Measurements from ENCODE around the gene BCL2A1.

Gene BCL2A1

DNA sequence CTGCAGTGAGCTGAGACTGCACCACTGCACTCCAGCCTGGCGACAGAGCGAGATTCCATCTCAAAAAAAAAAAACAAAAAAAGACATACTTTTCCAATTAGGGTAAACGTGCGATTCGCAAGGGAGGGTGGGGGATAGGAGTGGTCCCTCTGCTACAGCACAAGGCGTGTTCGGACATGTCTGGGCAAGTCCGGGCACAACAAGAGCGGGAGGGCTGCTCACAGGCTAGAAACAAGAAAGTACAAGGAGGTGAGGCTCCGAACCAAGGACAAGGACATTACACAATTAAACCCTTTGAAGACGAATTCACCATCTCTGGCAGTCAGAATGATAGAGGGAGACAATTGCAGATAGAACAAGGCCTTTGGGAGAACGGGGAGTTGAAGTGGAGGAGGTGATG is 32.2 kb upstream of the BCL2A1 start:
- H3K4me1 Mint-ChIP-seq (ENCODE audit: low read depth) = no peaks in the 10 kb centered on the region
- H3K9me3 Mint-ChIP-seq (ENCODE audit: low read depth) = no peaks in the 10 kb centered on the region
- no peak overlapping the region for H3K4me3 Mint-ChIP-seq
- no peak overlapping the region for H3K27ac Mint-ChIP-seq
- no peaks in the 10 kb centered on the region for H3K36me3 Mint-ChIP-seq
- no peaks in the 10 kb centered on the region for H3K27me3 Mint-ChIP-seq

DNA sequence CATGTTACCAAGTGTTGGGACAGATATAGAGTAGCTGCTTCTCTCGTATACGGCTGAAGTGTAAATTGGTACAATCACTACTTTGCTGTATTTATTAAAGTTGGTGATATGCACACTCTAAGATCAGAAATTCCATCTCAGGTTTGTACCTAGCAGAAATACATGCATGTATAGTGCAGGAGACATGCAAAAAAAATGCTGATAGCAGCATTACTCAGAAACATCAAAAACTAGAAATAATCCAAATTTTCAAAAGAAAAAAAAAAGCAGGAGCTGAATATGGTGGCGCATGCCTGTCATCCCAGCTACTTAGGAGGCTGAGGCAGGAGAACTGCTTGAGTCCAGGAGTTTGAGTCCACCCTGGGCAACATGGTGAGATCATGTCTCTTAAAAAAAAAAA is 31.3 kb upstream of the BCL2A1 start:
- H3K4me1 Mint-ChIP-seq (ENCODE audit: low read depth) = no peaks in the 10 kb centered on the region
- H3K4me3 Mint-ChIP-seq = no peak overlapping the region
- no peaks in the 10 kb centered on the region for H3K9me3 Mint-ChIP-seq (ENCODE audit: low read depth)
- no peak overlapping the region for H3K27ac Mint-ChIP-seq
- no peaks in the 10 kb centered on the region for H3K27me3 Mint-ChIP-seq
- H3K36me3 Mint-ChIP-seq = no peaks in the 10 kb centered on the region

DNA sequence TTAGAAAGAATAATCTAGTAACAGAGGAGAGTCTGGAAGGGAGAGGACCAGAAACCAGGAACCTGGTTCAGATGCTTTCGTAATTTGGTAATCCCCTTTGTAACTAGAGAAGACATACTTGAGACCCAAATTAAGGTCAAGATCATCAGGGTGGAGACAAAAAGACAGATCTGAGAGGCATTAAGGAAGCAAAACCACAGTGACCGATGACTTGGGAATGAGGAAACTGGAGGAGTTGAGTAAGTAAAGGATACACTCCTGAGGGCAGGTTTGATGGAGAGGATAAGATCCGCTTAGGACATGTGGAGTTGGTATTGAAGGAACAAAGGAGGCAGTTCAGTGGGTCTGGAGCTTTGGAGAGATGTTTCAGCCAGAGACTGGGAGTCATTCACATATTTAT is 23.6 kb upstream of the BCL2A1 start:
- Mint-ChIP-seq H3K4me1 (ENCODE audit: low read depth) (peaks cover 3% of the 10 kb centered on the region), H3K36me3 (no peaks in the 10 kb centered on the region), H3K9me3 (ENCODE audit: low read depth) (no peaks in the 10 kb centered on the region), H3K27me3 (no peaks in the 10 kb centered on the region), H3K4me3 (no peak overlapping the region), H3K27ac (no peak overlapping the region)

DNA sequence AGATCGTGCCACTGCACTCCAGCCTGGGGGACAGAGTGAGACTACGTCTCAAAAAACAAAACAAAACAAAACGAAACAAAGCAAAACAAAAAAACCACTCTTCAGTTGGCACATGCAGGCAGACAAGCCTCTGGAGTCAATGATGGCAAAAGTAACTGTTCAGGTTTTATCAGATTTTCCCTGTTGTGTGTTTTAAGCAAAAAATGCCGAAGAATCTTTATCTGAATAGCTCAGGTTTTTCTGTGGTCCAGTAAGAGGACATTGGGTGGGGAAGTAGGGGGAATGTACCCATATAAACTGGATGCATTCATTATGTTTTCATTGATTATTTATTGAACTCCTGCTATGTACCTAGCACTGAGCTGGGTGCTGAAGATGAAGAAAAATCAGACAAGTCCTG is 20.8 kb upstream of the BCL2A1 start:
- Mint-ChIP-seq H3K9me3 (ENCODE audit: low read depth) (no peaks in the 10 kb centered on the region), H3K4me1 (ENCODE audit: low read depth) (peaks cover 3% of the 10 kb centered on the region), H3K36me3 (no peaks in the 10 kb centered on the region), H3K27me3 (no peaks in the 10 kb centered on the region), H3K27ac (no peak overlapping the region), H3K4me3 (no peak overlapping the region)

DNA sequence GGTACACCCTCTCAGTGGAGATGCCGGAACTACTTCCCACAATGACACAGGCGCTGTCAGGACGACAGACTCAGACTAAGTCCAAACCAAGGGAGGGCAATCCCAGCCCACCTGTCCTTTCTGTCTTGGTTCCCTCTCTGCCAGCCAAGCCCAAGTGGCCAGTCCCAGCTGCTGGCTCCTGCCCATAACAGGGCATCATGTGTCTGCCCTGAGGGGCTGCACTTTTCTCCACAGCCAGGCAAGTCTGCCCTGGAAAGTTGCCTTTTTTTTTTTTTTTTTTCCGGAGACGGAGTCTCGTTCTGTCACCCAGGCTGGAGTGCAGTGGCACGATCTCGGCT is 20.0 kb upstream of the BCL2A1 start:
- H3K4me1 Mint-ChIP-seq (ENCODE audit: low read depth) = peaks cover 3% of the 10 kb centered on the region
- H3K4me3 Mint-ChIP-seq = no peak overlapping the region
- H3K27ac Mint-ChIP-seq = no peak overlapping the region
- H3K27me3 Mint-ChIP-seq = no peaks in the 10 kb centered on the region
- no peaks in the 10 kb centered on the region for H3K9me3 Mint-ChIP-seq (ENCODE audit: low read depth)
- no peaks in the 10 kb centered on the region for H3K36me3 Mint-ChIP-seq

DNA sequence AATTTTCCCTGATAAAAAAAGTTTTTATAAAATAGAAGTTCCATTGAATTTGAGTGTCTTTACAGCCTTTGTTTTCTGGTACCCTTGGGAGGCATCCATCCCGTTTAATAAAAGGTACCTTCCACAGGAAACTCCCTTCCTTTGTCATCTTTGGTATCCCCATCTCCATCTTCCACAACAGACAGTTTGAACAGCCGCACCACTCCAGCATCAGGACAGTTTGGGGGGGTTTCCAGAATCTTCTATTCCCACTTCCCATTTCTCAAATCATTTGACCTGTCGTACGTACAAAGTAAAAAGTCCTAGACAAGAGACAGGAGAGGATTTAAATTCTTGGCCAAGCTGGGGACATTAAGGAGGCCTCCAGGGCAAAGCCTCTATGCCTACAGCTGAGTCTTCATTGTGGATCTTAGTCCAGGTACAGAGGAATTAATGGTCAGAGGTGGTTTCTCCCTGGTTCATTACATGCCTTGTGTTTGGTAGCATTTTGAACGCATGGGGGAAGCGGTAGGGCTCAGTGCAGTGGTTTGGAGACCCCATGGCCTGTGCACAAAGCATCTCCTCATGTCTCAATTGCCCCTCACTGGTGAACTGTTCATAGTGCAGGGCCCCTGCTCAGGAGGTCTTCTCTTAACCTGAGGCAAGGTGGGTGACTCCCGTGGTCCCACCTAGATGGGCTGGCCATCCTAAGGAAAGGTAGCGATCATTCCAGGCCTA is 19.4 kb upstream of the BCL2A1 start:
- Mint-ChIP-seq H3K27me3 (no peaks in the 10 kb centered on the region), H3K36me3 (no peaks in the 10 kb centered on the region), H3K9me3 (ENCODE audit: low read depth) (no peaks in the 10 kb centered on the region), H3K4me3 (no peak overlapping the region), H3K27ac (no peak overlapping the region), H3K4me1 (ENCODE audit: low read depth) (peaks cover 3% of the 10 kb centered on the region)

DNA sequence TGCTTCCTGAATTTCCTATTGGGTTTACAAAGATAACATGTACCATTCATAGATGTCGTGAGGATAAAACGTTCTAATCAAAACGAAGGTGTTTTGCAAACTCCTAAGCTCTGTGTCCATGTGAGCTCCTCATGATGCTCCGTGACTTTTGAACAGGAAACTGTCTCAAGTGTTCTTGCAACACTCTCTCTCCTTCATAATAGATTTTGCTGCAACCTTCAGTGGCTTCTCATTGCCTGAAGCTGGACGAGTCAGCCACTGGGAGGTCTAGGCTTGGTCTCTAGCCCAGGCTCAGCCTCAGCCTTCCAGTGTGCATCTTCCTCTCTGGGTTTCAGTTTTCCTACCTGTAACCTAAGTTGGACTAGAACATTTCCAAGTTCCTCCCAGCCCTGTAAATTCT is 18.7 kb upstream of the BCL2A1 start:
- H3K9me3 Mint-ChIP-seq (ENCODE audit: low read depth) = no peaks in the 10 kb centered on the region
- H3K4me1 Mint-ChIP-seq (ENCODE audit: low read depth) = peaks cover 3% of the 10 kb centered on the region
- H3K27ac Mint-ChIP-seq = no peak overlapping the region
- no peaks in the 10 kb centered on the region for H3K27me3 Mint-ChIP-seq
- H3K36me3 Mint-ChIP-seq = no peaks in the 10 kb centered on the region
- no peak overlapping the region for H3K4me3 Mint-ChIP-seq

GRCh38 chr15:79989183-79989582 is 18.2 kb upstream of the BCL2A1 start:
- Mint-ChIP-seq H3K4me3 (no peak overlapping the region), H3K27ac (no peak overlapping the region), H3K27me3 (no peaks in the 10 kb centered on the region), H3K36me3 (no peaks in the 10 kb centered on the region), H3K9me3 (ENCODE audit: low read depth) (no peaks in the 10 kb centered on the region), H3K4me1 (ENCODE audit: low read depth) (peaks cover 3% of the 10 kb centered on the region)

DNA sequence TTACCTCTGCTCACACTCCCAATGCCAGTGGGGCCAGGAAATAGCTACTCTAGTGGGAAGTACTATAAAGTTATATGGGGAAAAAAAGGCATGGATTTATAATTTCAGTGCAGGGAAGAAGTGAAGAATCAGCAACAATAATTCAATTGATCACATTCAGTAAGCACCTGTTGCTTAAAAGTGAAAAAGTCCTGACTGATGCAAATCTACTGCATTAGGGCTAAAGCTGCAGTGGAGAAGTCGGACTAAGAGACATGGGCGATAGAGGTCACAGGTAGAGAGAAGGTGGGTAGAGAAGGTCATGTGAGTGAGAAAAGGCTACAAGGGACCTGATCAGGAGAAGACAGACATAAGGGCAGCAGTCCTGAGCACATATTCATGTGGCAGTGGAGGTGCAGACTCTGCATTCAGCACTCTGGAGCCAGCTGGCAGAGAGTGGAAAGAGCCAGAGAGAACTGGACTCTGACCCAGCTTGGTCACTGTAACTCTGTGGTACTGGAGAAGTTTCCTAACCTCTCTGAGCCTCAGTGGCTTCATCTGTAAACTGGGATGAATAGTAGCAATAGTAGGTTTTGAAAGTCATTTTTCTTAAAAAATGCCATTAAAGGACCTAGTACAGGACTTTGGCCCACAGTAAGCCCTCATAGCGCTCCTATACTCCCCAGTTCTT is 17.6 kb upstream of the BCL2A1 start:
- no peak overlapping the region for H3K27ac Mint-ChIP-seq
- H3K9me3 Mint-ChIP-seq (ENCODE audit: low read depth) = no peaks in the 10 kb centered on the region
- H3K4me3 Mint-ChIP-seq = no peak overlapping the region
- no peaks in the 10 kb centered on the region for H3K27me3 Mint-ChIP-seq
- H3K4me1 Mint-ChIP-seq (ENCODE audit: low read depth) = peaks cover 3% of the 10 kb centered on the region
- H3K36me3 Mint-ChIP-seq = no peaks in the 10 kb centered on the region

GRCh38 chr15:79987969-79988368 is 17.0 kb upstream of the BCL2A1 start:
- Mint-ChIP-seq H3K4me1 (ENCODE audit: low read depth) (no peaks in the 10 kb centered on the region), H3K4me3 (no peak overlapping the region), H3K36me3 (no peaks in the 10 kb centered on the region)

DNA sequence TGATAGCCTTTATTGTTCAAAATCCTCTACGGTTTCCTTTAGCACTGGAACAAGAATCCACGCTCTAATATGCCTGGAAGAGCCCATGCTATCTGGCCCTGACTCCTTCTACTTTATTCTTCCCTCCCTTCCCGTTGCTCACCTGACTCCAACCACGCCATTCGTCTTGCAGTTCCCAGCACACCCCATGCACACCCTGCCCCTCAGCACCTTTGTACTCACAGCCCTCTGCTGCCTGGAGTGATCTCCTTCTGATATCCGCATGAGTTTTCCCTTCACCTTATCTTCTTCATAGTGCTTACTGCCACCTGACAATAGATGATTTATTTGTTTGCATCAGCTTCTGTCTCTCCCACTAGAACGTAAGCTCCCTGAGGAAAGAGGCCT is 16.6 kb upstream of the BCL2A1 start:
- H3K9me3 Mint-ChIP-seq (ENCODE audit: low read depth) = no peaks in the 10 kb centered on the region
- no peaks in the 10 kb centered on the region for H3K27me3 Mint-ChIP-seq

More at GRCh38 chr15:79987969-79988368, 17.0 kb upstream of the BCL2A1 start:
- H3K27me3 Mint-ChIP-seq = no peaks in the 10 kb centered on the region
- no peaks in the 10 kb centered on the region for H3K9me3 Mint-ChIP-seq (ENCODE audit: low read depth)
- H3K27ac Mint-ChIP-seq = no peak overlapping the region

DNA sequence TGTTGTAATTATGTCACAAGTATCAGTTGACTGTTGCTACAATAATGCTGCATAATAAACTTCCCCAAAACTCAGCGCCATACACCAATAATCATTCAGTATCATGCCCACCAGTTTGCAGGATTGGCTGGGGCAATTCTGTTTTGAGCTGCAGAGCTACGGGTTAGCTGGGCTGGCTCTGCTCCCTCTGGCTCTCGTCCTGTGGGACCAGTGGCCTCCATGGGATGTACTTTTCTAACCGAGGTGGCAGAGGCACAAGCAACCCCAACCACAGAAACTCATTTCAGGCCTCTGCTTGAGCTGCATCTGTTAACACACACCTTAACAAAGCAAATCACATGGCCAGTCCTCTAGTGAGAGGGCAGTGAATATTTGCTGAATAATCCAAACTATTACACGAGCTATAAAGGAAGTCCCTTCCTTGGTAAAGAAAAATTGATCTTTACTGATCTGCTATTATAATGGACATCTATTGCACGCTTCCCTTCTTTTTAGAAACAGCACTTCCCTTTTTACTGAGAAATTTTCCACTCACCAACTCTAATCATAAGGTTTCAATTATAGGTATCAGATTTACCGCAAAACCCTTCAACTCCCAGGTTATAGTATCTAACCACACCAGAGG is 10.9 kb upstream of the BCL2A1 start:
- Mint-ChIP-seq H3K27ac (no peak overlapping the region), H3K9me3 (ENCODE audit: low read depth) (no peaks in the 10 kb centered on the region), H3K27me3 (no peaks in the 10 kb centered on the region), H3K36me3 (no peaks in the 10 kb centered on the region), H3K4me1 (ENCODE audit: low read depth) (peaks cover 22% of the 10 kb centered on the region), H3K4me3 (no peak overlapping the region)

More for the DNA sequence above, 16.6 kb upstream of the BCL2A1 start:
- Mint-ChIP-seq H3K27ac (no peak overlapping the region), H3K4me1 (ENCODE audit: low read depth) (no peaks in the 10 kb centered on the region), H3K4me3 (no peak overlapping the region), H3K36me3 (no peaks in the 10 kb centered on the region)

- peaks cover 23% of the 10 kb centered on the region for H3K4me1 Mint-ChIP-seq (ENCODE audit: low read depth)
- H3K27ac Mint-ChIP-seq = peak overlapping the region; percentile 31
- H3K36me3 Mint-ChIP-seq = no peaks in the 10 kb centered on the region
- H3K9me3 Mint-ChIP-seq (ENCODE audit: low read depth) = no peaks in the 10 kb centered on the region
- H3K4me3 Mint-ChIP-seq = peak overlapping the region; percentile 6
- no peaks in the 10 kb centered on the region for H3K27me3 Mint-ChIP-seq
These were observed 7.9 kb upstream of the BCL2A1 start for GRCh38 chr15:79978655-79979514.

DNA sequence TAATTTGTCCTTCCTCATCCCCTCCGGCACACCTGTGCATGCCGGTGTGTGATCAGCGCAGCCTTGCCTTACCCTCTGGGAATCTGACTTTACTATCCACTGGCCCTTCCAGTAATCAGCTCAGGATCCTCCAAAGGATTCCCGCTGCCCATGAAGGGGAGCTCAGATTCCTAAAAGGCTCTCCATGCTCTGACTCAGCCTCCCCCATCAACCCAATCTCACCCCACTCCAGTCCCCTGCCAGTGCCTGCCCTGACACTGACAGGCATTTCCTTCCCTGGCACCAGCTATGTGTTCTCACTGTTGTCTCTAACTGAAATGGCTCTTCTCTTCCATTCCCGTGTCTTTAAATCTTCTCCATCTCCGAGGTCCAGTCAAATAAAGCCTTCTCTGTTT is 7.3 kb upstream of the BCL2A1 start:
- no peaks in the 10 kb centered on the region for H3K36me3 Mint-ChIP-seq
- H3K4me1 Mint-ChIP-seq (ENCODE audit: low read depth) = peaks cover 29% of the 10 kb centered on the region
- no peaks in the 10 kb centered on the region for H3K9me3 Mint-ChIP-seq (ENCODE audit: low read depth)
- peak overlapping the region; percentile 31 for H3K27ac Mint-ChIP-seq
- H3K4me3 Mint-ChIP-seq = peak overlapping the region; percentile 6
- H3K27me3 Mint-ChIP-seq = no peaks in the 10 kb centered on the region
